HG03460 (cell line): ENCODE measurements around the gene STOML3.

Source experiments
- ATAC-seq: cut with Tn5 transposase; IDR thresholded peaks from one replicate; pipeline ENCODE4 v1.9.1; 2021; ENCODE audit not compliant: unreplicated experiment

Gene STOML3

GRCh38 chr13:38993381-38993780 is 2.8 kb upstream of the STOML3 start:
- ATAC-seq: no peak

GRCh38 chr13:38981096-38981495 is 9.5 kb downstream of the STOML3 start:
- no peak for ATAC-seq

DNA sequence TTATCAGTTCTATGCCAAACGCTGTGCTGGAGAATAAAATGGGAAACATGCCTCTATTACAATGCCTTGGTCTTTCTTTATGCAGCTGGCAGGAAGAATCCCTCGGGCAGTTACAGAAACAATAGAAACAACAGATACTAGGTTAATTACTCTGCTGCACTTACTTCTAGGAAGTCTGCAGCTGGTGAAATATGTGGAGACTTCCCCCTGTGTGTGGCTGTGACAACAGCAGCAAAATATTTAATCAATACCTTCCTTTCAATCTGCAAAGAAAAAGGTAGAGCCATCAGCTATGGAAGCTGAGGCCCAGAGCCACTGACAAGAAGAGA is 9.9 kb downstream of the STOML3 start:
- no peak for ATAC-seq

GRCh38 chr13:38979891-38980749 is 10.5 kb downstream of the STOML3 start:
- no peak for ATAC-seq

- no peak for ATAC-seq
Observed at GRCh38 chr13:38970380-38971051, 20.1 kb downstream of the STOML3 start.

- ATAC-seq: no peak
Observed at GRCh38 chr13:38969187-38969586, 21.4 kb downstream of the STOML3 start.

DNA sequence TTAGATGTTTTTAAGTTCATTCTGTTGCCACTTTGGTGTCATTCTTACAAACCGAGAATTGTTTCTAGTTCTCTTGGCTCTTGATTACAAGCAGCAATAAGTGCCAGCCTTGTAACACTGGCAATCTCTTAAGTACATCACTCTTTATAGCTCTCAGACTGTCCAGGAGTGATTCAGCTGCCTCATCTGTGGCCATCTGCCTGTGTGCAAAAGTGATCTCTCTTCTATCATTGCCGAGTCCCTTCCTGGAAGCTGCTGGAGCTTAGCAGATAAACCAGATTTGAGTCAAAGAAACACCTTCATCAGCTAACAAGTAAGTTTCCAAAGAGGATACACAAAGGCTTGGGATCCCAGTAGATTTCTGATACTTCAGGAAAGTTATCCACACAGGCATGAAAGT is 23.2 kb downstream of the STOML3 start:
- ATAC-seq: no peak

DNA sequence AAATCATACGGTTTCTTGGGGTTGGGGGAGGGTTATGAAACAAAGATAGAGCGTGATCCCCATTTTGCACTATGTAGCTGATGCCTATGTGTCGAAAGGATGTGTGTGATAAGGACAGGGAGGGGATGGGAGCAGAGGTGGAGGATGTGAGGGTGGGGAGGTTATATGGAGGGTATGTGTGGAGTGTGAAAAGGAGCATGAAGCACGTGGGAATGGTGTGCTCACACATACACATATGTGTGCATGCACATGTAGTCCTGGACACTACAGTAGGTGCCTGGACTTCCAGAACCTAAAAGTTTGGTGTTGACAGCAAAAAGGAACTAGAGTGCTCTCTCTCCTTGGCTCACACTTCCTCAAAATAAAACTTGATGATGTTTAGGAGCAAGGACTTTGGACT is 25.4 kb downstream of the STOML3 start:
- ATAC-seq: no peak

DNA sequence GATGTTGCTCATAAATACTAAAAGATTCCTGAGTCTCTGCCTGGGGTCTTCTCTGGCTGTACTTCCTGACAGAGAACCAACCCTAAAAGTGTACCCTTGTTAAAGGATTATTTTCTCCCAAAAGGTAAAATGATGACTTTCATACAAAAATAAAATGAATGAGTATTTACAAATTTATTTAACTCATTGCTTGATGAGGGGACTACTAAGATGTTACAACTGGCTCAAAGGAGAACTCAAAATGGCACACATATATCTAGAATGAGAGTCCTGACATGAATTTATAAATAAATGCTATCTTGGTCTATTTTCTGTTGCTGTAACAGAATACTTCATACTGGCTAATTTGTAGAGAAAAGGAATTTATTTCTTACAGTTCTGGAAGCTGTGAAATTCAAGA is 30.5 kb downstream of the STOML3 start:
- no peak for ATAC-seq

GRCh38 chr13:38957794-38958592 is 32.6 kb downstream of the STOML3 start:
- no peak for ATAC-seq

DNA sequence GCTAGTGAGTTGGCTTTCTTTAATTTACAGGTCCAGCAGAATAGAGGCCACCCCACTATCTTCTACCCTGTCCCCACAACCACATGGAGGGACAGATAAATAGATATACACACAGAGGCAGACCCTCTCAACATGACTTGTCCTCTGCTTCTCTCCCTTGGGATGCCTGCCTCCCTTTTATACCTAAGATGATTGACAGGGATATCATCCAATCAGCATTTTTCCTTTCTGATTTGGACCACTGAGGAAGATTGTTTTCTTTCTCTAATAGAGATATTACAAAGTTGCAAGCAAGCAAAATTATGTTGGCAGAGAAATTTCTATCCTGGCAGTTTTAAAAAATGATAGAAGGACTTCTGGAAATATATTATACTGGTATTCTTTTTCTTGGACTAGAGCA is 35.8 kb downstream of the STOML3 start:
- ATAC-seq: no peak

- no peak for ATAC-seq
Observed at GRCh38 chr13:38954291-38954690, 36.3 kb downstream of the STOML3 start.

GRCh38 chr13:38952827-38953226 is 37.8 kb downstream of the STOML3 start:
- no peak for ATAC-seq

DNA sequence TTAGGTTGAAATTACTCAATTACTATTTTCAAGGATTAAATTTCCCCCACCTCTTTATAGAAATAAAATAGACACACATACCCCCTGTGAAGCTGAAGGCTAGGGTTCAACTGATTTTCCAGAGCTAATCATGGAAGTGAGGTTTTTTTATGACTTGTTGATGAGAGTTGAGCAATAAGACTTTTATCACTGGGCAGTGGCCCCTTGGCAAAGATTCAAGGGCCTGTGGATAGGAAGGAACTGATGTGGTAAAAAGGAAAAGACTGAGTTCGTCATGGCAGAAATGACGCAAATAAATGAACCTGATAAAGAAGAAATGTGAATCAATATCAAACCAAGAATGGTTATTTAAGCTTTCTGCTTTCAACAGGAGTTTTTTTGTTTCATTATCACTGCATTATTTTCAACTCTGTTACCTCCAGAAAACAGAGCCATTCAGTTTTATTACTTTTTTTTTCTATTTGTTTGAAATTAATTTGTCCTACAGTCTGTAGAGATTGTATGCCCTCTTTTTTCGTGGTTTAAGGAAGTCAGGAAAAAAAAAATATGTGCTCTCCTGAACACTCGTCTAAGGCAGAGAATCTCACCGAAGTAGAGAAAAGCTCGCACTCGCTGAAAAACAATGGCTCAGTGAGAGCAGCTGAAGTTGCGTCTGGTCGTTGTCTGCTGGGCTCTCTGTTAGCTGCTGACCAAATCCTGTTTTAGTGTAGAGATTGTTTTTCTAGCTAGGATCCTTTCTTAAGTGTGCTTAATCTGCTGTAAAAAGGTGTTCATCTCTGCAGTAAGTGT is 38.9 kb downstream of the STOML3 start:
- no peak for ATAC-seq

DNA sequence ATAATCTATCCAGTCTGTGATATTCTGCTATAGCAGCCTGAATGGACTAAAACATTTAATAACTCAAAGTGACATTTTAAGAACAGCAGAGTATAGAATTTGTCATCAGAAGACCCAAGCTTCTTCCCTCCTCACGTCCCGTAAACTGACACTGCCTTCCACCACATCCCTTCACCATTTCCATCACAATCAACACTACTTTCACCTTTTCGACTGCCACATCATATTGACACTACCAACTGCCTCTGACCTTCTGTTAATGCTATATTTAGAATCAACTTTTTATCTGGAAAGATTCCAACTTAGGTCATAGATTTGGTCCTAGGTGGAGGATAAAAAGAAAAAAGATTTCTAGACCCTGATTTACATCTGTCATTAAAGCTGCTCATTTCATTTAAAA is 39.6 kb downstream of the STOML3 start:
- ATAC-seq: no peak

GRCh38 chr13:38947054-38947453 is 43.6 kb downstream of the STOML3 start:
- ATAC-seq: no peak

DNA sequence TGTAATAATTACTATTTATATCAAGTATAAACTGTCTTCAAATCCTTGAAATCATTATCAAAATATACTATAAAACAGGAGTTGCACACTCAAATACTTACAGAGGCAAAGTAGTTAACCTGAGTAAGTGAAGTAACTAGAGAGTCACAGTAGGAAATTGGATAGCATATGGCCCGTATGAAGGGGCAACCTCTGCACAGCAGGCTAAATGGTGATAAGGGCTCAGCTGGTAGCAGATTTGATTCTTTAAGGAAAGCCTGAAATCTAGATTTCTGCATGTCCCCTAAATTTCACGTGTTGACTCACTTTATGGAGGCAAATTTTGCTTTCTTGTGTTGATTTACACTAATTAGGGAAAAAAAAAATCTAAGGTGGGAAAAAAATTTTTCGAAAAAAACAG is 46.4 kb downstream of the STOML3 start:
- ATAC-seq: no peak

- no peak for ATAC-seq
Observed at GRCh38 chr13:38943231-38943630, 47.4 kb downstream of the STOML3 start.

DNA sequence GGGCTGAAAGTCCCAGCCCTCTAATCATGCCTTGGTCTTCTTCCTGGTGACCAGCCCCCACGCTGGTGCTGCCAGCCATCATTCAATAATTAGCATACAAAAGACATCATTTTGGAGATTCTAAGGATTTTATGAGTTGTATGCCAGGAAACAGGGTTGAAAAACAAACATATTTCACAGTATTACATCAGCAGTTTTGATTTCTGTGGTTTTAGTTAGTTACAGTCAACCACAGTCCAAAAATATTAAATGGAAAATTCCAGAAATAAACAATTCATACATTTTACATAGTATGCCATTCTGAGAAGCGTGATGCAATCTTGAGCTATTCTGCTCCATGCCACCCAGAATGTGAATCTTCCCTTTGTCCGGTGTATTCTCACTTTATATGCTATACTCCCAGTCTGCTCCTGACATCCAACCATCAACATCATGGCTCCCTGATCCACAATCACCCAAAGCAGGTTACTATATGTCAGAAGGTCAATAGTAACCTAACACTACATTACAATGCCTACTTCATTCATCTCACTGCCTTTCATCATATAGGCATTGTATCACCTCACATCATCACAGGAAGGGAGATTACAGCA is 49.2 kb downstream of the STOML3 start:
- no peak for ATAC-seq

- ATAC-seq: no peak
Observed at GRCh38 chr13:38933786-38934185, 56.8 kb downstream of the STOML3 start.

GRCh38 chr13:38922170-38922569 is 68.5 kb downstream of the STOML3 start:
- no peak for ATAC-seq
